ENCODE measurements around the gene RTN1. TPM values are rescaled to one million over a fixed set of nuclear protein-coding genes. Genes with fewer than 3 reads are reported as not detected.

RTN1 gene
- total and polyA plus RNA-seq, 3 experiments from 2014 or later, result 0.13 TPM; not detected in 2

DNA sequence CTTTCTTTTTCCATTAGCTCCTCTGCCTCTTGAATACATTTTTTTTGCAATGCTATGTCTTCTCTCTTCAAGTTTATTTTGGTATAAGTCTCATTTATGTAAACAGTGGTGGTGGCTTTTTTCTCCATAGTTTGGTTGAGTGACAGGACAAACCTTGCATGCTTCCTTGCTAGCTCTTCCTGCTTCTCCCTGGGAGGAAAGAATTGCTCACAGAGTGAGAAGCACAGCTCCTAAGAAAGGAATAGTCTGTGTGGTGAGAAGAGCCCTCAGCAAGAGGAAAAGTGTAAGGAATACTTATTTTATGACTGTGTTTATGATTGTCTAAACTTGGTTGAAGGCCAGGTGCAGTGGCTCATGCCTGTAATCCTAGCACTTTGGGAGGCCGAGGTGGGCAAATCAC is 305.5 kb downstream of the RTN1 start:
- H3K4me3 ChIP-seq (ENCODE audit: low read length), result no peak overlapping the region
- H3K27ac ChIP-seq (ENCODE audit: low read depth, low read length), result no peak overlapping the region
- no peak overlapping the region for H3K27ac Mint-ChIP-seq
- H3K9me3 ChIP-seq (ENCODE audit: low read length), result no peaks in the 10 kb centered on the region
- H3K27me3 Mint-ChIP-seq, result peaks cover 7 to 32% of the 10 kb centered on the region in 2 donors
- CTCF ChIA-PET, result interaction anchor here (3.8 kb wide), 1 partner anchor 12 kb away, joined by 19 read pairs; the partner anchor contains the start of gene CCDC175
- H3K4me1 Mint-ChIP-seq, result no peaks in the 10 kb centered on the region
- POLR2A ChIA-PET, result no interaction called here
- no peak overlapping the region for H3K4me3 Mint-ChIP-seq
- DNase-seq, result no peak
- H3K4me1 ChIP-seq (ENCODE audit: insufficient read depth, low read length), result no peaks in the 10 kb centered on the region
- no peaks in the 10 kb centered on the region for H3K36me3 Mint-ChIP-seq
- no peaks in the 10 kb centered on the region for H3K36me3 ChIP-seq (ENCODE audit: insufficient read depth, low read length)
- H3K27me3 ChIP-seq (ENCODE audit: insufficient read depth, low read length, poor library complexity, severe bottlenecking), result no peaks in the 10 kb centered on the region
- H3K9me3 Mint-ChIP-seq, result no peaks in the 10 kb centered on the region

DNA sequence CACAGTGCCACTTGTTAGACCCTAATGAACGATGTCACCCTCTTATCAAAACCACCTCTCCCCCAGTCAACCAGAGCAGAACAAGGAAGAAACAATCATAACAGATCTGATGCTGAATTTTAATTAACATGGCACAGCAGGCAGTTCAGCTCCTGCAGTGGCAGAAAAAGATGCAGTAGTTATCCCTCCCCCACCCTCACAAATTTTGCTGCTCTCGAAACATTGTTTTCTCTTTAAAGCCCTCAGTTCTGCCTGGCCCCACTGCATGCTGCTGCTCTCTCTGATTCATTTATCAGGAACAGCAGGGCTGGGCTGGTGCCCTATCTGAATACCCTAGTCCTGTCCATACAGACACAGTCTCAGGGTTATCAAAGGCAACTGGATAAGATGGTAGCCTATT is 306.2 kb downstream of the RTN1 start:
- Histone ChIP-seq H3K27me3 (ENCODE audit: insufficient read depth, low read length, poor library complexity, severe bottlenecking) (no peaks in the 10 kb centered on the region), H3K9me3 (ENCODE audit: low read length) (no peaks in the 10 kb centered on the region), H3K36me3 (ENCODE audit: insufficient read depth, low read length) (no peaks in the 10 kb centered on the region), H3K4me3 (ENCODE audit: low read length) (no peak overlapping the region), H3K27ac (ENCODE audit: low read depth, low read length) (no peak overlapping the region), H3K4me1 (ENCODE audit: insufficient read depth, low read length) (no peaks in the 10 kb centered on the region)
- ChIA-PET CTCF (no interaction called here), POLR2A (no interaction called here)
- H3K4me3 Mint-ChIP-seq, result no peak overlapping the region
- H3K4me1 Mint-ChIP-seq, result no peaks in the 10 kb centered on the region
- H3K27me3 Mint-ChIP-seq, result peaks cover 7 to 26% of the 10 kb centered on the region in 2 donors
- no peak for DNase-seq
- H3K36me3 Mint-ChIP-seq, result no peaks in the 10 kb centered on the region
- no peak overlapping the region for H3K27ac Mint-ChIP-seq
- H3K9me3 Mint-ChIP-seq, result no peaks in the 10 kb centered on the region

DNA sequence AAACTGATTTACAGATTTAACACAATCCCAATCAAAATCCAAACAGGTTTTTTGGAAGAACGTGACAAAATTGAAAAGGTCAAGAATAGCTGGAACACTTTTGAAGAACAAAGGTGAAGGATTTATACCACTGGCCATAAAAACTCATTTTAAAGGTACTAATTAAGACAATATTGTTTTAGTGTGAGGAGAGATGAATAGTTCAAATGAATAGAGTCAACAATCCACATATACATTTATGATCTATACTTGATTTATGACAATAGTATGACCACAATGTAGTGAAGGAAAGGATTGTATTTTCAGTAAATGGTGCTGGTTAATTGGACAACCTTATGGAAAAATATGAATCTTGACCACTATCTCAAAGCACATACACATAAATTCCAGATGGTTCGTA is 323.3 kb downstream of the RTN1 start:
- no peak overlapping the region for H3K27ac ChIP-seq (ENCODE audit: low read depth, low read length)
- H3K36me3 ChIP-seq (ENCODE audit: insufficient read depth, low read length), result no peaks in the 10 kb centered on the region
- Mint-ChIP-seq H3K27ac (no peak overlapping the region), H3K4me3 (no peak overlapping the region), H3K4me1 (no peaks in the 10 kb centered on the region), H3K27me3 (peaks cover 19 to 38% of the 10 kb centered on the region in 2 donors), H3K9me3 (peaks cover 0 to 4% (median 2%) of the 10 kb centered on the region in 5 donors), H3K36me3 (no peaks in the 10 kb centered on the region)
- no peaks in the 10 kb centered on the region for H3K9me3 ChIP-seq (ENCODE audit: low read length)
- no peaks in the 10 kb centered on the region for H3K4me1 ChIP-seq (ENCODE audit: insufficient read depth, low read length)
- ChIA-PET CTCF (no interaction called here), POLR2A (no interaction called here)
- H3K4me3 ChIP-seq (ENCODE audit: low read length), result no peak overlapping the region
- DNase-seq, result no peak
- no peaks in the 10 kb centered on the region for H3K27me3 ChIP-seq (ENCODE audit: insufficient read depth, low read length, poor library complexity, severe bottlenecking)

Other genes with a start within 250 kb of the RTN1 start
- not detected for gene LRRC9, start 49.4 kb upstream of the RTN1 start, total RNA-seq
- gene LRRC9, start 49.4 kb upstream of the RTN1 start, polyA plus RNA-seq, result not detected
- gene PCNX4, start 221.1 kb upstream of the RTN1 start, total RNA-seq, result 10 to 100 TPM; 38.8 to 43.5 TPM
- gene PCNX4, start 221.1 kb upstream of the RTN1 start, polyA plus RNA-seq, result 21.4 TPM

Measured in CD8-positive, alpha-beta memory T cell (primary cell).